Fibroblast of lung (primary cell): ENCODE measurements around the gene CPS1. TPM values are rescaled to one million over a fixed set of nuclear protein-coding genes. Genes with fewer than 3 reads are reported as not detected.

ENCODE experiments used
- DNase-seq, 2 donors: peaks; one replicate each; pipeline versions ENCODE4 v3.0.0 to v3.0.0-alpha.2; 2010; ENCODE audit warnings: low read depth in 2 of 2
- H2AFZ ChIP-seq: 2 replicates; pipeline ENCODE4 v1.5.1; 2012; ENCODE audit warnings: low read length, control low read depth, inconsistent platforms
- H3K27ac ChIP-seq: 2 replicates; pipeline ENCODE4 v1.5.1; 2011; ENCODE audit warnings: low read length, control low read depth; ENCODE audit not compliant: insufficient read depth
- H3K27me3 ChIP-seq: 2 replicates; pipeline ENCODE4 v1.5.1; 2011; ENCODE audit warnings: mild to moderate bottlenecking, low read length; ENCODE audit not compliant: control insufficient read depth, insufficient read depth
- H3K36me3 ChIP-seq: 2 replicates; pipeline ENCODE4 v1.5.1; 2011; ENCODE audit warnings: low read length; ENCODE audit not compliant: control insufficient read depth, insufficient read depth
- H3K4me1 ChIP-seq: 2 replicates; pipeline ENCODE4 v1.5.1; 2011; ENCODE audit warnings: low read length; ENCODE audit not compliant: control insufficient read depth, insufficient read depth; ENCODE audit errors: extremely low read depth
- H3K4me2 ChIP-seq: 2 replicates; pipeline ENCODE4 v1.5.1; 2011; ENCODE audit warnings: low read length, control low read depth; ENCODE audit not compliant: insufficient read depth; ENCODE audit errors: extremely low read depth
- H3K4me3 ChIP-seq, 4 experiments: fragments of 200-600 bp in 1 of 4; sonication (generic) in 1 of 4; replicated peaks in 1 of 4; 2 replicates each; pipeline ENCODE4 v1.5.1; 2011 to 2016; ENCODE audit warnings: low read length in 4 of 4, low read depth in 3 of 4, mild to moderate bottlenecking in 3 of 4, control low read depth in 2 of 4, inconsistent platforms in 1 of 4, mixed read lengths in 1 of 4; ENCODE audit not compliant: insufficient read depth in 1 of 4; ENCODE audit errors: control extremely low read depth in 1 of 4
- H3K79me2 ChIP-seq: 2 replicates; pipeline ENCODE4 v1.5.1; 2012; ENCODE audit warnings: mild to moderate bottlenecking, low read length, inconsistent platforms; ENCODE audit not compliant: control insufficient read depth, insufficient read depth
- H3K9ac ChIP-seq: 2 replicates; pipeline ENCODE4 v1.5.1; 2011; ENCODE audit warnings: mild to moderate bottlenecking, low read length, control low read depth; ENCODE audit not compliant: insufficient read depth
- H3K9me3 ChIP-seq: 2 replicates; pipeline ENCODE4 v1.5.1; 2012; ENCODE audit warnings: low read depth, low read length; ENCODE audit not compliant: control insufficient read depth, insufficient read depth
- H4K20me1 ChIP-seq: 2 replicates; pipeline ENCODE4 v1.5.1; 2011; ENCODE audit warnings: low read length; ENCODE audit not compliant: control insufficient read depth, insufficient read depth; ENCODE audit errors: extremely low read depth
- EZH2 ChIP-seq: IDR thresholded peaks from 2 replicates; pipeline ENCODE4 v1.5.1; 2012; ENCODE audit warnings: low read length, control low read depth, mild to moderate bottlenecking; ENCODE audit errors: missing control alignments
- polyA plus RNA-seq, 2 donors: library from polyadenylated mRNA; depleted of rRNA in 1 of 2; stranded (reverse) in 1 of 2; unstranded in 1 of 2; fragments of >200 nt; gene quantifications; 2 replicates each; pipeline ENCODE4 v1.2.1, GENCODE V29; 2011 to 2012; ENCODE audit warnings: missing spikeins in 1 of 2
- total RNA-seq: library from RNA; depleted of rRNA; stranded (reverse); fragments of >200 nt; gene quantifications from 2 replicates; pipeline ENCODE4 v1.2.1, GENCODE V29; 2014
- TF ChIP-seq, protein P1 (sequence below), 2 donors: IDR thresholded peaks in 1 of 2; conservative IDR thresholded peaks in 1 of 2; 1 replicate in 1 of 2; 2 replicates in 1 of 2; pipeline ENCODE4 v1.5.1; 2011 to 2012; ENCODE audit warnings: low read length in 2 of 2, control low read depth in 1 of 2, inconsistent platforms in 1 of 2, low read depth in 1 of 2, mild to moderate bottlenecking in 1 of 2

Gene CPS1
- total and polyA plus RNA-seq, 2 donors (not counting 1 experiment from before 2014, with no cell fraction given): 25.7 to 27.4 TPM

DNA sequence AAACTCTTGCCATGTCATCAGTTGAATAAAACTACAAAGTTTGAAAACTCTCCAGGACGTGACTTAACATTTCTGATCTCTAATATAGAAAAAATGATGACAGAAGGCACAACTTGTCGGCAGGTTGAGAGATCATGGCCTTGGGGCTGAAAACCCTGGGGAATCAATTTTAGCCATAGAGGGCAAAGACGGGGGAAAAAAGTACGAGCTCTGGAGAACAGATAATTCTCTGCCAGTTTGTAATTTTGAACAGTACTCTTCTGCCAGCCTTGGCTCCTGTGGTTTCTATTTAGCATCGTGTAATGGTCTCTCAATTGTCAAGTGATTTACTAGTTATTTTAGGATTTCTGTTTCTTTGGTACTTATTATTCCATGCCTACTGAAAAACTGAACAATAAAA, 25.3 kb upstream of the CPS1 start:
- no peaks in the 10 kb centered on the region for H3K27me3 ChIP-seq
- DNase-seq: no peak
- TF ChIP-seq EZH2: no peak
- TF ChIP-seq, protein P1, sequence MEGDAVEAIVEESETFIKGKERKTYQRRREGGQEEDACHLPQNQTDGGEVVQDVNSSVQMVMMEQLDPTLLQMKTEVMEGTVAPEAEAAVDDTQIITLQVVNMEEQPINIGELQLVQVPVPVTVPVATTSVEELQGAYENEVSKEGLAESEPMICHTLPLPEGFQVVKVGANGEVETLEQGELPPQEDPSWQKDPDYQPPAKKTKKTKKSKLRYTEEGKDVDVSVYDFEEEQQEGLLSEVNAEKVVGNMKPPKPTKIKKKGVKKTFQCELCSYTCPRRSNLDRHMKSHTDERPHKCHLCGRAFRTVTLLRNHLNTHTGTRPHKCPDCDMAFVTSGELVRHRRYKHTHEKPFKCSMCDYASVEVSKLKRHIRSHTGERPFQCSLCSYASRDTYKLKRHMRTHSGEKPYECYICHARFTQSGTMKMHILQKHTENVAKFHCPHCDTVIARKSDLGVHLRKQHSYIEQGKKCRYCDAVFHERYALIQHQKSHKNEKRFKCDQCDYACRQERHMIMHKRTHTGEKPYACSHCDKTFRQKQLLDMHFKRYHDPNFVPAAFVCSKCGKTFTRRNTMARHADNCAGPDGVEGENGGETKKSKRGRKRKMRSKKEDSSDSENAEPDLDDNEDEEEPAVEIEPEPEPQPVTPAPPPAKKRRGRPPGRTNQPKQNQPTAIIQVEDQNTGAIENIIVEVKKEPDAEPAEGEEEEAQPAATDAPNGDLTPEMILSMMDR (conservative IDR thresholded peaks at IDR 0.05 in 1 of 2, IDR thresholded peaks at IDR 0.05 in 1 of 2; ENCODE audit: low read depth in 1 of 2, low read length in 2 of 2): no peak

DNA sequence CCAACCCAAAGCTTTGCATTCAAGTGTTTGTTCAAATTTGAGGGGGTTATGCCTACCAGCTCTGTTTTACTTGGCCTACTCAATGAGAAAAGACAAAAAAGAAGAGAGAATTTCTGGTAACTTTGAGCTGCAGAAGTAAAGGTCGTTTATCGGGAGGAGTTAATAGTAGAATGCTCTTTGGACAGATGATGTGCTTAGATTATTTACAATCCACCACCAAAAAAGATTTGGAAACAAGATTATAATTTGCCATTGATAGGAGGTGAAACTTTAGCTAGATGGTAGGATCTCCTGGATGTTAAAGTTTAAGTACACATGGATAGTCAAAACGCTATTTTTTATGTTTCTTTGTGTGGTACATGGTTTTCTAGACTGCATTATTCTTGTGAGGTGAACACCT, 24.9 kb upstream of the CPS1 start:
- Histone ChIP-seq H3K4me1 (no peaks in the 10 kb centered on the region), H3K4me2 (no peak overlapping the region), H3K27me3 (no peaks in the 10 kb centered on the region), H3K9ac (no peak overlapping the region), H3K4me3 (no peak overlapping the region), H3K36me3 (no peaks in the 10 kb centered on the region), H4K20me1 (no peaks in the 10 kb centered on the region), H3K79me2 (no peaks in the 10 kb centered on the region), H3K27ac (no peak overlapping the region), H2AFZ (no peak overlapping the region), H3K9me3 (no peaks in the 10 kb centered on the region)
- DNase-seq: no peak
- no peak for TF ChIP-seq EZH2
- TF ChIP-seq, protein P1 (conservative IDR thresholded peaks at IDR 0.05 in 1 of 2, IDR thresholded peaks at IDR 0.05 in 1 of 2; ENCODE audit: low read depth in 1 of 2, low read length in 2 of 2): no peak

More for the DNA sequence above, 25.3 kb upstream of the CPS1 start:
- Histone ChIP-seq H3K36me3 (no peaks in the 10 kb centered on the region), H3K9me3 (no peaks in the 10 kb centered on the region), H3K79me2 (no peaks in the 10 kb centered on the region), H4K20me1 (no peaks in the 10 kb centered on the region), H3K4me1 (no peaks in the 10 kb centered on the region), H3K4me3 (no peak overlapping the region), H3K9ac (no peak overlapping the region), H3K4me2 (no peak overlapping the region), H2AFZ (no peak overlapping the region), H3K27ac (no peak overlapping the region)

DNA sequence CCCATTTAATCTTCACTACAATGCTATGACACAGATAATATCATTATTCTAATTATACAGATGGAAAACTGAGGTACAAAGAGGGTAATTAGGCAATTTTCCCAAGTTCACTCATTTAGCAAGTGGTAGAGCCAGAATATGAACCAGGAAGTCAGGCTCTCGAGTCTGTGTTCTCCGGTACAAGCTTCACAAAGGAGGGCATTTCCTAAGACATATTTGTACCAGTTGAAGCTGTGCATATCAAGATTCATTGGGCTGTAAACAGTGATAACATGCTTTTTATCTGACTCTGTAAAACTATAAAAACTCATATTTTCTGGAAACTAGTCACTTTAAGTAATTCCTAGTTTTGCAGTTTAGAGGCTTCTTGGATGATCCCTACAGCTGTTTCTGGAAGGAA, 23.0 kb upstream of the CPS1 start:
- Histone ChIP-seq H2AFZ (no peak overlapping the region), H3K4me2 (no peak overlapping the region), H3K4me3 (no peak overlapping the region), H3K27ac (no peak overlapping the region), H3K36me3 (no peaks in the 10 kb centered on the region), H4K20me1 (no peaks in the 10 kb centered on the region), H3K27me3 (no peaks in the 10 kb centered on the region), H3K9ac (no peak overlapping the region), H3K4me1 (no peaks in the 10 kb centered on the region), H3K79me2 (no peaks in the 10 kb centered on the region), H3K9me3 (no peaks in the 10 kb centered on the region)
- TF ChIP-seq, protein P1 (conservative IDR thresholded peaks at IDR 0.05 in 1 of 2, IDR thresholded peaks at IDR 0.05 in 1 of 2; ENCODE audit: low read depth in 1 of 2, low read length in 2 of 2): no peak
- no peak for DNase-seq
